Midbrain (tissue), 1 donor: ENCODE data around the gene DNAH17.

Experiments
- DNase-seq: peaks from one replicate; lab custom pipeline; 2025; lab: John Stamatoyannopoulos, UW

DNAH17 gene

DNA sequence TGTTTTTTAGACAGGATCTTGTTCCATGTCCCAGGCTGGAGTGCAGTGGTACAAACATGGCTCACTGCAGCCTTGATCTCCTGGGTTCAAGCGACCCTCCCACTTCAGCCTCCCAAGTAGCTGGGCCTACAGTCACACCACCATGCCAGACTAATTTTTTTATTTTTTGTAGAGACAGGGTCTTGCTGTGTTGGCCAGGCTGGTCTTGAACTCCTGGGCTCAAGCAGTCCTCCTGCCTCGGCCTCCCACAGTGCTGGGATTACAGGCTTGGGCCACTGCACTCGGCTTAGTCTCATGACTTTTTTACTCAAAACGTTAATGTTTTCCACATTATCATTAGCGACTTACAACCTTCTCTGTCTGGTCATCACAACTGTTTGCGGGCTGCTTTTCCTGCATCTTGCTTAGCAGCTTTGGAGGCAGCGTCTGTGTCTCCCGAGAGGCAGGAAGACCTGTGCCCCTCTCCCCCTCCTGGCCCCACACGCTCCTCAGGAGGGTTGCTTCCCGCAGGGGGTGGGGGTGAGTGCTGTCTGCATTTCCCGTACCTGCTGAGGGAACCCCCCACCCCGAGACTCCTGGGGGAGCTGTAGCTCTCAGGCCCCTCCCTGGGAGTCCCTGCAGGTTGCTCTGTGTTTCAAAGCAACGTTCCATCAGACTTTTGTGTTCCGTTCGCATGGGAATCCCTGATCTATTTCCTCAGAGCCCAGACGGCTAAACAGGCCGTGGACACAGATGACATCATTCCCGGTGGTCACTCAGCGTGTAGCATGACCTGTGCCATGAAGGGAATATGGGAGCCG, 146.1 kb downstream of the DNAH17 start:
- no peak for DNase-seq

DNA sequence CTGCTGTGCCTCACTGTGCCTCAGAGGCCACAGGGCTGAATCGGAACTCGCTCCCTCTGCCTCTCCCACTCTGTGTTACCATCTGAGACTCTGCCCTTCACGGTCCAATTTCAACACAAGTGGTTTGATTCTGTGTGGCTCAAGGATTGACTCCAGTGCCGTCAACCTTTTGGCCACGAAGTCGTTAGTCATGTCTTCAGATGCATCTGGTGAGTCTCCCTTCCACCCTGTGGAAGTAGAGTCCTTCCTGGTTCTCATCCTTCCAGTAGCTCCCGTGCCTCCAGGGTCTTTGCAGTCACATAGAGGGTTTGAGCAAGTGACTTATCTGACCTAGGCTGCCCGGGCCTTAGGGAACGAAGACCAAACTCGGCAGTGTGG, 147.6 kb downstream of the DNAH17 start:
- DNase-seq, result no peak

DNA sequence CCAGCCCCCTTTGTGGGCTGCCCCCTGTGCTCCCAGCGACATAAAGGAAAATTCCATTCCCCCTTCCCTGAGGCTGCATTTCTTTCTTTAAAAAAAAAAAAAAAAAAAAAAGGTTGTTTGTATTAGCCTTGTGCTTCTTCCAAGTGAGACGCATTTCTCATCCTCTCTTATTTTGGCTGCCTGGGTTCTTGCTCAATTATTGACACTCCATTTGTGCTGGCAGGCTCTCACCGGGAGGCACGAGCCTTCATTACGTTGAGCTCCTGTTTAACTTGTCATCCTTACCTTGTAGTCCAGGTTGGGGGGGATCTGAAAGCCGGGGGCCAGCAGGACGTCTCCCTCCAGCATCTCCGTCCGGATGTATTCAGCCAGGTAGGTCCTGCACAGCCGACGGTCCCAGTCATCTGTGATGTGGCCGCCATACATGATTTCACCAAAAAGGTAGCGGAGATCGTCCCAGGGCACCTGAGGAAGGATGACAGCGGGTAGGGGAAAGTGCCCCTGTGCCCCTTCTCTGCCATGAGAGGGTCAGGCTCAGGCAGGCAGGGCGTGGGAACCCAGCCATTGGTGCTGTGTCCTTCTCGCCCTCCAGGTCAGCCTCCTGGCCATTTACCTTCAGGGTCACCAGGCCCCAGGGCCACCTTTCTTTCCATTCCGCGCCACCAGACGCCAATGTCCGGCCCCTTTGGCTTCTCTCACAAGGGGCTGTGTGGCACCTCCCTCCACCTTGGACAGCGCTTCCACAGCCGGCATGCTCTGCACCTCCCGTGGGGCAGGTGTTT, 148.2 kb downstream of the DNAH17 start:
- no peak for DNase-seq

DNA sequence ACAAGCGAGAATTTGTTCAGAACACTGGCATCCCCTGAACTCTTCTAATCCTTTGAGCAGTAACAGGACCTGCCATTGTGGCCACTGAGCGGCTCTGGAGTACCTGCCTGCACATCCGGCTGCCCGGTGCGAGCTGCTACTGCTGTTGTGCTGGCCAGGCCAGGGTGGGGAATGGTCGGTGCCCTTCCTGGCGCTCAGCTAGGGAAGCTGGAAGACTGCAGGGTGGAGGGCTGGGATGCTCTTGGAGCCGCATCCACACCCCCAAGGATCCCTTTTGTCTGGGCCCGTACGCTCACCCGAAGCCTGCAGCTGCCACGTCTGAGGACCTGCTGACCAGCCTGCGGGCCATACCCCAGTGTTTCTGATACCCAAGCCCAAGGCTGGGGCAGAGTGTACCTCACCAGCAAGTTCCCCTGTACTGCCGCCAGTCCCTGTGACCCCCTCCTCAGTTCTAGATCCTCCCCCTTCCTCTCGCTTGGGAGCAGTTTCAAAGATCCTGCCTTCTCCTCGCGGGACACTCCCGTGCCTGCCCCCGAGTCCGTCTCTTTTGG, 149.1 kb downstream of the DNAH17 start:
- no peak for DNase-seq

DNA sequence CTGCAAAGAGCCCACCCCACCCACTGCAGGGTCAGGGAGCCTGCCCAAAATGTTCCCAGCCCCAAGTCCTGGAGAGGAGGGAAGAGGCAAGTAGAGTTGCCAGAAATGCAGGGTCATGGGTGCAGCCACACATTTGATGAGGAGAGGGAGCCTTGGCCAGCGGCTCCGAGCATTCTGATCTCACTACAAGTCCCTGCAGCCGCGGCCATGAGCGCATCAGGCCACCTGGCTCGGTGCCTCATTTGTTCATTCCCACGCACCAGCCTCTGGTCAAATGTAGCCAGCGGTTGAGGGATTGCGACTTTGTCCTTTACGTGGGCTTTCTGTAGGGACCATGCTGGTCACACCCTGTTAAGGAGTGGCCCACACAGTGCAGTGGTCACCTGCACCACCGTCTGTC, 150.1 kb downstream of the DNAH17 start:
- DNase-seq, result no peak

DNA sequence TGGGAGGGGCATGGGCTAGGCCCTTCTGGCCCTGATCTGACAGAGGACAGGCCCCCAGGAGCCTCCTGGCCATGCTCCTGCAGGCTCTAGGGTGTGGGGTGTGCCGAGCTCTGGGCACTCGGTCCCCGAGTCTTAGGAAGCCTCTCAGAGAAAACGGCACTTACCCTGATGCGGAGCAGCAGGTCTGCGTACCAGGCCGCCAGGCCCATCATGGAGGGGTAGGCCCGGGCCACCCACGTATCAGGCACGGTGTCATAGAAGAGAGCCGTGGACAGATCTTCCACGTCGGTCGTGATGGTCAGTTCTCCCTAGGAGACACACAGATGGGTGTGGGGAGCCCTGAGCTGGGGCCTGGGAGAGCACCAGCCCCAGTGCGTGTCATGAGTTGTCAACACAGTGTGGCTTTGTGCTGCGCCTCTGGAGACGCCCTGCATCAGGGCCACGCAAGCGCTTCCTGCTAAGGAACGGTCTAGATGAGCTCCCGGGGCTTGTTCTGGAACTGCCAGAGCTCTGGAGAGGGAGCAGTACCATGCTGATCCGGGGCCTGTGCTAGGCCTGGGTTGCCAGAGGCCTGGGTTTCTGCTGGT, 150.8 kb downstream of the DNAH17 start:
- peak; percentile 36 for DNase-seq

DNA sequence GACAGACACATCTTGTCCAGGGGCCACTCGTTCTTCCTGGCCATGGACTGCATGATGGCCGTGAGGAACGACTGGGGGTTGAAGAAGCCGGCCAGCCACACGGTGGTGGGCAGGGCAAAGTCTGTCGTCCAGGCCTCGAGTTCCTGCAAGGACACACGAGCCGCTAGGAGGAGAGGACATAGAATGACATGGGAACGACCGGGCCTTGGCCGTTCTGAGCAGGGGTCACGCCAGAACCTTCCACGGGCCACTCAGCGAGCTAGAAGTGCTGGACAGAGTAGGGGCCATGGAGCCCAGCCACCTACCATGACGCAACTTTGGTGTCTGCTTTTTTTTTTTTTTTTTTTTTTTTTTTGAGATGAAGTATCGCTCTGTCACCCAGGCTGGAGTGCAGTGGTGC, 151.8 kb downstream of the DNAH17 start:
- DNase-seq, result no peak

DNA sequence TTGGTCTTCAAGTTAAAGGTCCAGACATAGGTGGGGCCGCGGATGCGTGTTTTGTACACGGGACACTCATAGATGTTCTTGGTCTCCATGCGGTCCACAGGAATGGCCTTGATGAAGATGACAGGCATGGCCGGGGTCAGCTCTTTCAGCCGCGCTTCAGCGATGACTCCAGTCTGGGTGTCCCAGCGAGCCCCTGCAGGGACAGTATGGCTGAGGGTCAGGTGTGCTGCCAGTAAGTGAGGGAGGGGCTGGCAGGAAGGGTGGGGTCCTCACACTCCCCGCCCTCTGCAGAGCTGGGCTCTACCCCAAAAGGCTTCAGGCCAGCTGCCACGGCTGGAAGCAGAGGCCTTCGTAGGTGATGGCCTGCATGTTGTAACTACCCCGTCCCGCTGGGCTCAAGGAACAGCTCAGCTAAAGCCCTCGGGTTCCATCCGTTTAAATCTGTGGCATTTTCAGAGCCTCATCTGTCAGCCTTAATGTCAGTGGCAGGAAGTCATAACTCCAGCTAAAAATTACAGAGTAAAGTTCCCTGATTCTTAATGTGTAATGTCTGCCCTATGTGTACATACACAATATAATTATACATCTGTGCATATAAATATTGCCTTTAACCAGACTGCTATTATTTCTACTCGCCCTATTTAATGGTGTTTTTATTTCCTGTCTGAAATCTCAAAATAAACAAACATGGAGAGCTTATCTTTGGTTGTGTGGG, 153.1 kb downstream of the DNAH17 start:
- DNase-seq, result no peak

DNA sequence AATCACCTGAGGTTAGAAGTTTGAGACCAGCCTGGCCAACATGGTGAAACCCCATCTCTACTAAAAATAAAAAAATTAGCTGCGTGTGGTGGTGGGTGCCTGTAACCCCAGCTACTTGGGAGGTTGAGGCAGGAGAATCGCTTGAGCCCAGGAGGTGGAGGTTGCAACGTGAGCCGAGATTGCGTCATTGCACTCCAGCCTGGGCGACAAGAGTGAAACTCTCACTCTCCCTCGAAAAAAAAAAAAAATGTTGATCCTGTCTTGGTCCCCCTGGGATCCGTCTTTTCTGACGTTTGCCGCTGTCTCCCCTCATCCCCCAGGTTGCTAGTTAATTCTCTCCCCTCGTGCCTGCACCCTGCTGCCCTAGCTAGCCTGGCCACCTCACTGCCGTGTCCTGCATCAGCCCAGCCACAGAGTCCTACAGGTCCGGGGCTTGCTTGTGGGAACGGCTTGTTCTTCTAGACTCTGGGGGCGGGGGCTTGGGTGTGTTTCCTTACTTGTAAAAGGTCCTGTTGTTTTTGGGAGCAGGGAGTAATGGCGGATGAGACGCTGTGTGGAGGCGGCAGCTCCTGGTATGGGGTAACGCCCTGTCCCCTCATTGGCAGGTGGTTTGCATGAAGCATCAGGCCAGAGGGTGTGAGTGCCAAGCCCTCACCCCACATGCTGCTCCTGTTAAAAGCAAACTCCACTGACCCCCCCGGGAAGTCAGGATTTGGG, 154.2 kb downstream of the DNAH17 start:
- DNase-seq, result no peak

DNA sequence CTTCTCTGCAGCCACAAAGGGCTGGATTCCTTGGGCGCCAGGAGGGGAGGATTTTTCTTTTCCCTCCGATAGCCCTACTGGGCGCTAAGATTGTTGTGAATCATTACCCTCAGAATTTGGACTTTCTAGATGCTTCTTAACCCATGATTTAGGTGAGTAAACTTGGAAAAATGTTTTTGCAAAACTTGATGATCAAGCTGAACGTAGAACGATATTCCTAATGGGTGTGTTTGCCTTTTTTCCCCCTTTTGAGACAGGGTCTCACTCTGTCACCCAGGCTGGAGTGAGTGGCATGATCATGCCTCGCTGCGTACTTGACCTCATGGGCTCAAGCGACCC, 155.0 kb downstream of the DNAH17 start:
- no peak for DNase-seq

DNA sequence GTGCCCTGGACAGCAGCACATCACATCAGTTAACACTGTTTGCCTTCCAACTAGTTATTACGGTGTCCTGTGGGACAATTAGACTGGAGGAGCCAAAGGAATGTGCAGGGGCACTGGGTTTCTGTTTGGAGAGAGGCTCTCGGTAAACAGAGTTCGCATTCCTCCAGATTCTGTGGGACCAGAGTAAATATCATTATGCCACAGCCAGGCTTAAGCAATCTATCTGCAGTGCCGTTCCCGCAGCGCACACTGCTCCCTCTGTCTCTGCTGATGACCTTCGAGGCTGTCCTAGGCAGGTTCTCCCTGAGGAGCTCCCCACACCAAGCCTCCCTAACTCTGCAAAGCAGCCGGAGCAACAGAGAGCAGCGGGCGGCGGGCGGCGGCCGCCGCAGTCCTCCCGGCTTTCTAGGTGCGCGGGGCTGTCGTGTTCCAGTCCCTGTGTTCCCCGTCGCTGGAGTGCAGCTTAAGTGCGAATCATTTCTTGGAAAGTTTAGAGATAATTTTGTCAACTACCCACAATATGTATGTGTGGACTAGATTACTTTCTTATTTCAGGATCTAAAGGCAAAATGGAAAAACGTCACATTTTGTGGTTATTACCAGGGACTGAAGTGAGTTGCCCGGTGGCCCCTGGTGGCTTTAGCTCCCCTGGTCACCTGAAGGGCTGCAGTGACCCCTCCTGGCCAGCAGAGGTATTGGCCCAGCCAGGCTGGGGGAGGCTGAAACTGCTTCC, 155.5 kb downstream of the DNAH17 start:
- DNase-seq, result peak; percentile 77

DNA sequence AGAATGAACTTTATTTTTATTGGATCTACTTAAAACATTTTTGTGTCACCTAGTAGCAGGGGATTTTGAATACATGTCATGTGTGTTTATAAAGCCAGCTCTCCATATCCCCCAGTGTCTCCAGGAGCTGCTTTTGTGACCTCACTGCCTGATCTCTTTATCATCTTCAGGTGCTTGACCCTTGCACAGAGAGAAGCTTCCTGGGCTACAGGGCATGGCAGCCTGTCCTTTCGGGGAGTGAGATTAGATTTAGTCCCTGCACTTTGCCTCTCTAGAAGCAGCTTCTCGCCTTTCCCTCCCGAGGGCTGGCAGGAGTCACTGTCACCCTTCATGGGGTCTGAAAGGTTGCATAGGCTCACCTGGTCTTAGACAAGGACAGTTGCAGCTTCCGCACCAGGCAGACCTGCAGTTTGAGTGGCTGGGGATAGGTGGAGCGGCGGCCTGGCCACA, 156.1 kb downstream of the DNAH17 start:
- no peak for DNase-seq

DNA sequence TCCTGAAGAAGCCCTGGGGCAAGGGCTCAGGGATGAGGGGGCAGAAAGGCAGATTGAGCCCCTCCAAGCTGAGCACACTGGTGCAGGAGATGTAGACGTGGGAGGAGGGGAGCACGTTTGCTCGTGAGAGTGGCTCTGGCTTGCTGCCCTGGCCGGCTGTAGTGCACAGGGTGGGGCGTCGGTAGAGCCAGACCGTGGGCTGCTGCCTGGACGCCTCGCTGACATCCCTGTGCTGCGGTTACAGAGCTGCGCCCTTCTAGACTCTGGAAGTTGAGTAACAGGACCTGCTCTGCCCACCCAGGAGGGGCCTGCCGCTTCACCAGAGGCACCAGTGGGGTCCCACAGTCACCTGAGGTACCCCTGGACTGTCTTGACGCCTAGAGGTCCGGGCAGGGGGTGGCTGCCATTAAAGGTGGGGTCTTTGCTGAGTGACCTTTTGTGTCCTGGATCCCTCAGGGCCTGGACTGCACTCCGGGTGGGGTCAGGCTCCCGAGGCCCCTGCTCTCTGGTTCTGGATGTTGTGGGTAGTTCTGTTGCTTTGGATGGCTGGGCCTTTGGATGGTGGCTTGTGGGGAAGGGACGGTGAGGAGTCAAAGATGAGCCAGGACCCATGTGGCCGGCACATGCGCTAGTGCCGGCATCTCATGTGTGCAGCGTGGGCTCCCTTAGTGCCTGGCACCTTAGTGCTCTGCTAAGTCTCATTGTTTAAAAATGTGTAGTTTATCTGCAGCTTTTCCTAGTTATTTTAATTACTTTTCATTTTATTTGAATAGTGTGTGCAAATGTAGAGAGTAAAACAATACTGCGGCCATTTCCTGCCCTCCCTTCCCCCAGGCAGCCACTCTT, 157.0 kb downstream of the DNAH17 start:
- no peak for DNase-seq

DNA sequence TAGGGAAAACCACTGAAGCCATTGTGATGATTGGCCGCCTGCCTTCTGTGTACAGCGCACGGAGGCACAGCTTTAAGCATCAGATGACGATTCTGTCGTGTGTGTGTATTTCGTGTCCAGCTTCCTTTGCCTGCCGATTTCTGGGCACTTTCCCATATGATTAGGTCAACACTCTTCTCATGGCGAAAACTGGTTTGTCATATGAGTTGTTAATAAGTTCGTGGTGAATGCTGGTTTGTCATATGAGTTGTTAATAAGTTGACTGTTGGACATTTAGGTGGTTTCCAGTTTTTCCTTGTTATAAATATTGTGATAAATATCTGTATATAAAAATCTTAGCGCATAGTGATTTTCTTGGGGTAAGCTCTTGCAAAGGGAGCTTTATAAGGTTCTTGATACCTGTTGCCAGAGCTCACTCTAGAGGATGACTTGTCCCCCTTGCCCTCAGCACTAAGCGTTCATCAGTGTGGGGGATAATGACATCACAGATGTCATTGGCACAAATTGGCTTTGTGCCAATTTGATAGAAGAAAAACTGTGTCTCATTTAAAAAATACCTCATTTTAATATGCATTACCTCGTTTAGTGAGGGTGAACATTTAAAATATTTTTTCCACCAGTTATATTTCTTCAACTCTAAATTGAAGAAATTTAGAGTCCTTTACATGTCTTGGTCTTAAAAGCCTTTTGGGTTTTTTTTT, 158.7 kb downstream of the DNAH17 start:
- no peak for DNase-seq

DNA sequence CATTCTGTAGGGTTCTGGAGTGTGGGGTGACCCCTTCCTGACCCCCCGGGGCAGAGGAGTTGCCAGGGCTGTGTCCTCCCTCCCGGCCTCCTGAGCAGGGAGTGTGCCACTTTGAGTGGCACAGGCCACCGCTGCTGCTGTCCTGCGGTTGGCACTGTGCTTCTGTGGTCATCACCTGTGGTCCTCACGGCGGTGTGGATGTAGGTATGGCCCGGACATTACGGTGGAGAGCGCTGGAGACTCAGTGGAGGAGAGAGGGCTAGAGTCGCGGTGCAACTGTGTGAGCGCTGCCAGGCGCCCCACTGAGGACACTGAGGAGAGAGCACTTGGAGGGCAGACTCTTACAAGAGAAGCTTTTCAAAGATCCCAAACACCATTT, 159.7 kb downstream of the DNAH17 start:
- no peak for DNase-seq

DNA sequence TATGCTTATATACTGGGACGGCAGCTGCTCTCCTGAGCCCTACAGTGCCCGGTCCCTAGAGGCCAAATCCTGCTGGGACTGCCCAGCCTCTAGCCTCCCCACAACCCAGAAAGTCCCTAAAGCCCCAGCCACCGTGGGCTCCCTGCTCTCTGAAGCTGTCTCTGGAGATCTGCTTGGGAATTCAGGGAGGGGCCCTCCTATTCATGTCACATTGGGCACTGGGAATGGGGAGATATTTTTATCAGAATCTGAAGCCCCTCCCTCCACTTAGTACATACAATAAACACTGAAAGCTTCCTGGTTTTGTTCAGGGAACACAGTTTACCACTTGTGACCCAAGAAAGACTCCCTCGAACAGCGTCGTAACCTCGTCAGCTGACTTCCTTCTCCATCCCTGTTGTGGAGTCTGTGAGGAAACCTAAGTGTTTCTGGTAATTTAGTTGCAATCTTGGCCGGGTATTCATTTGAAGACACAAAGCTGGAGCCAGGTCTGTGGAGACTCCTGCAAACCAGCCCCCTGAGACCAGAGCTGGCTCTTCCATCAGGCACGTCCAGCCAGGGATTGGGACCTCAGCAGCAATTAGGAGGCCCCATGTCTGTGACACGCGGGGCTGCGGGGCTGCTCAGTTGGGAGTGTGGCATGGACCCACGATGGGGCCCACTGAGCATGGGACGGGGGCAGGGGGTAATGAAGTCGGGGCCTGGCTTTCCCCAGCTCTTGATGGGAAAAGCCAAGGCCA, 160.2 kb downstream of the DNAH17 start:
- DNase-seq, result peak; percentile 19

DNA sequence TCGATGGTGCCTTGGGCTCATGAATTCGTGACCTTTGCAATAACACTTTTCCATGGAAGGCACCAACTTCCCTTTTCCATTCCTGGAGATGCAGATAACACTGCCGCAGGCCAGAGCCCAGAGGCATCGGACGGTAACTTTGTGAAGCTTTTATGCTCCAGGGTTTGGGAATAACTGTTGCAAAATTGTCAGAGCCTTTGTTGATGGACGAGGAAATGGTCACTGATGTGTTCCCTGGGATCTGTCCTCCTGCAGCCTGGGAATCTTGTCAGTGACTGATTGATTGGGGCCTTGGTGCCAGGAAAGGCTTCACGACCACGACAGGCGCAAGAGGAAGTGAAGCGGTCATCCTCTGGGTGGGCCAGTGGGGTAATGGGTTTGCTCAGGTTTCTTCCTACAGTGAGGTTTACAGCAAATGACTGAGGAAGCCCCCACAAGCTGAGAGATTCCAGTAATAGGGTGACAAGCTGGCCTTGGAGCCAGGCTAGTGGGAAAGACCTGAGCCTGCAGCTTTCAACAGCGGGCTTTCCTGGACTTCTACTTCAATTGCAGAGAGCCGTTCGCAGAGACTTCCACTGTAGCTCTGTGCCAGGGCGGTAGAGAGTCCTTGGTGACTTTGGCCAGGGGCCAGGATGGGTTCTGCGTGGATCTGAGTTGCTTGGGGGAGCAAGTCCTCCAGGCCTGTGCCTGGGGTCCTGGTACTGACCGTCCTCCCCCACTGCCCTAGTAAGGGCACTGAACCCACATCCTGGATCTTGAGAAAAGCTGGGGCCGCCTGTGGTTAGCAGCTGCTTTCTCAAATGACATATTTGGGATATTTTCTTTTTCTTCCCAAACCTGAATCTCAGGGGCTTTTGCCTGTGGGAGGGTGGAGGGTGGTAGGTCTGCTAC, 161.1 kb downstream of the DNAH17 start:
- DNase-seq, result no peak
